GM23248 (cell line): ENCODE results near the gene PAIP2B.

Experiments used
- EZH2 ChIP-seq: fragments of 200-600 bp; sonication (generic); IDR thresholded peaks from 2 replicates; pipeline ENCODE4 v1.6.1; 2018; ENCODE audit warnings: antibody characterized with exemption, mild to moderate bottlenecking; ENCODE audit not compliant: insufficient read depth, poor library complexity, severe bottlenecking
- EZH2phosphoT487 ChIP-seq: fragments of 200-600 bp; sonication (generic); IDR thresholded peaks from 2 replicates; pipeline ENCODE4 v1.6.1; 2018; ENCODE audit warnings: antibody characterized with exemption, moderate library complexity, mild to moderate bottlenecking, low read depth; ENCODE audit not compliant: insufficient read depth

GRCh38 chr2:71207601-71208000 is 19.3 kb downstream of the PAIP2B start:
- no peak for TF ChIP-seq EZH2phosphoT487
- no peak for TF ChIP-seq EZH2
